H1 (cell line): ENCODE data around the gene C1orf174. TPM values are rescaled to one million over a fixed set of nuclear protein-coding genes. Genes with fewer than 3 reads are reported as not detected.

Experiments used
- CTCF ChIA-PET: fragments of 300-600 bp; sonication (Branson Sonifier 250); formaldehyde crosslinking; loops from one replicate; lab custom pipeline; 2021; ENCODE audit not compliant: partially characterized antibody; lab: Charles Lee
- POLR2A ChIA-PET: fragments of 300-600 bp; sonication (Branson Sonifier 250); formaldehyde crosslinking; loops from one replicate; lab custom pipeline; 2021; ENCODE audit warnings: inconsistent platforms; ENCODE audit not compliant: partially characterized antibody; lab: Charles Lee
- DNase-seq, 2 experiments: peaks; one replicate each; pipeline versions ENCODE4 v3.0.0 to v3.0.0-alpha.2; 2010 to 2022; ENCODE audit warnings: low spot score in 2 of 2, low read depth in 1 of 2, mixed read lengths in 1 of 2
- FAIRE-seq: peaks from 2 replicates; lab custom pipeline; 2011; peaks lifted over from hg19 to GRCh38; lab: Jason Lieb, UNC
- H2AFZ ChIP-seq: 2 replicates; pipeline ENCODE4 v1.8.1; 2012; ENCODE audit warnings: low read length, inconsistent platforms
- H2AK5ac ChIP-seq: 2 replicates; pipeline ENCODE4 v1.6.1; 2013; ENCODE audit warnings: low read depth, low read length
- H2BK120ac ChIP-seq: replicated peaks from 2 replicates; pipeline ENCODE3; 2013; ENCODE audit warnings: low read depth, low read length, inconsistent platforms
- H2BK12ac ChIP-seq: 2 replicates; pipeline ENCODE4 v1.6.1; 2013; ENCODE audit warnings: low read depth, low read length
- H2BK15ac ChIP-seq: 2 replicates; pipeline ENCODE4 v1.6.1; 2013; ENCODE audit warnings: low read length
- H2BK20ac ChIP-seq: 2 replicates; pipeline ENCODE4 v1.6.1; 2013; ENCODE audit warnings: low read length
- H2BK5ac ChIP-seq: 2 replicates; pipeline ENCODE4 v1.6.1; 2013; ENCODE audit warnings: low read depth, low read length
- H3K14ac ChIP-seq: 2 replicates; pipeline ENCODE4 v1.6.1; 2013; ENCODE audit warnings: inconsistent platforms; ENCODE audit not compliant: insufficient read length
- H3K18ac ChIP-seq: 2 replicates; pipeline ENCODE4 v1.6.1; 2013; ENCODE audit warnings: low read length; ENCODE audit errors: extremely low read depth
- H3K23ac ChIP-seq: 2 replicates; pipeline ENCODE4 v1.6.1; 2013; ENCODE audit warnings: inconsistent platforms; ENCODE audit not compliant: insufficient read length
- H3K23me2 ChIP-seq: 2 replicates; pipeline ENCODE4 v1.6.1; 2013; ENCODE audit warnings: low read depth, low read length
- H3K27ac ChIP-seq: 2 replicates; pipeline ENCODE4 v1.6.1; 2011; ENCODE audit warnings: low read depth, low read length, inconsistent platforms
- H3K27me3 ChIP-seq, 4 experiments: replicated peaks in 1 of 4; 1 replicate in 1 of 4; 2 replicates in 3 of 4; pipeline versions ENCODE4 v1.6.1 to v1.8.1; 2011 to 2013; ENCODE audit warnings: low read length in 3 of 4, mild to moderate bottlenecking in 3 of 4, inconsistent platforms in 2 of 4, mixed read lengths in 2 of 4, moderate library complexity in 1 of 4; ENCODE audit not compliant: control insufficient read depth in 3 of 4, insufficient read depth in 3 of 4; ENCODE audit errors: extremely low read depth in 1 of 4
- H3K36me3 ChIP-seq, 4 experiments: 2 replicates each; pipeline versions ENCODE4 v1.6.1 to v1.8.1; 2011 to 2013; ENCODE audit warnings: mild to moderate bottlenecking in 4 of 4, low read length in 3 of 4, moderate library complexity in 2 of 4, control low read depth in 1 of 4, inconsistent platforms in 1 of 4; ENCODE audit not compliant: insufficient read depth in 4 of 4, control insufficient read depth in 2 of 4
- H3K4ac ChIP-seq: replicated peaks from 2 replicates; pipeline ENCODE3; 2013; ENCODE audit warnings: low read length, low read depth, mixed read lengths, inconsistent platforms; ENCODE audit not compliant: insufficient read length
- H3K4me1 ChIP-seq, 4 experiments: replicated peaks in 1 of 4; 1 replicate in 1 of 4; 2 replicates in 3 of 4; pipeline versions ENCODE4 v1.6.1 to v1.8.1; 2011 to 2013; ENCODE audit warnings: low read length in 3 of 4, inconsistent platforms in 2 of 4, mixed read lengths in 1 of 4; ENCODE audit not compliant: insufficient read depth in 4 of 4, control insufficient read depth in 3 of 4
- H3K4me2 ChIP-seq, 2 experiments: 2 replicates each; pipeline versions ENCODE4 v1.6.1 to v1.8.1; 2011 to 2013; ENCODE audit warnings: low read depth in 2 of 2, low read length in 2 of 2, control low read depth in 1 of 2, inconsistent platforms in 1 of 2, mild to moderate bottlenecking in 1 of 2; ENCODE audit not compliant: insufficient read depth in 1 of 2
- H3K4me3 ChIP-seq, 4 experiments: fragments of 200-600, 300-600 bp in 1 of 4; sonication (generic), shearing (Covaris generic), sonication (Bioruptor Twin) in 1 of 4; 2 replicates each; pipeline versions ENCODE4 v1.5.1 to v1.8.1; 2011 to 2016; ENCODE audit warnings: low read length in 4 of 4, low read depth in 3 of 4, control low read depth in 2 of 4, inconsistent platforms in 2 of 4, mild to moderate bottlenecking in 2 of 4, mixed read lengths in 1 of 4, moderate library complexity in 1 of 4; ENCODE audit not compliant: insufficient read depth in 2 of 4; ENCODE audit errors: extremely low read depth in 1 of 4
- H3K56ac ChIP-seq: replicated peaks from 2 replicates; pipeline ENCODE3; 2013; ENCODE audit warnings: low read depth, mild to moderate bottlenecking, mixed read lengths, low read length, inconsistent platforms; ENCODE audit not compliant: insufficient read length
- H3K79me1 ChIP-seq: 2 replicates; pipeline ENCODE4 v1.6.1; 2013; ENCODE audit warnings: low read depth, low read length, control low read depth
- H3K79me2 ChIP-seq, 2 experiments: 2 replicates each; pipeline versions ENCODE4 v1.6.1 to v1.8.1; 2012 to 2013; ENCODE audit warnings: low read length in 2 of 2, mild to moderate bottlenecking in 2 of 2, inconsistent platforms in 1 of 2; ENCODE audit not compliant: insufficient read depth in 2 of 2, control insufficient read depth in 1 of 2
- H3K9ac ChIP-seq, 4 experiments: replicated peaks in 1 of 4; 1 replicate in 1 of 4; 2 replicates in 3 of 4; pipeline versions ENCODE4 v1.6.1 to v1.8.1; 2011 to 2013; ENCODE audit warnings: low read depth in 3 of 4, low read length in 3 of 4, control low read depth in 2 of 4, mild to moderate bottlenecking in 2 of 4, moderate library complexity in 2 of 4, inconsistent platforms in 1 of 4; ENCODE audit errors: extremely low read depth in 1 of 4
- H3K9me3 ChIP-seq, 2 experiments: 2 replicates each; pipeline versions ENCODE4 v1.6.1 to v1.8.1; 2012 to 2013; ENCODE audit warnings: mild to moderate bottlenecking in 2 of 2, moderate library complexity in 2 of 2, control low read depth in 1 of 2, inconsistent platforms in 1 of 2, low read depth in 1 of 2, low read length in 1 of 2, mixed read lengths in 1 of 2; ENCODE audit not compliant: insufficient read depth in 2 of 2
- H4K20me1 ChIP-seq, 2 experiments: replicated peaks in 1 of 2; 2 replicates each; pipeline versions ENCODE3 to v1.8.1; 2011 to 2013; ENCODE audit warnings: inconsistent platforms in 2 of 2, low read length in 2 of 2, mild to moderate bottlenecking in 1 of 2; ENCODE audit not compliant: insufficient read depth in 2 of 2, control insufficient read depth in 1 of 2
- H4K5ac ChIP-seq: 2 replicates; pipeline ENCODE4 v1.6.1; 2013; ENCODE audit warnings: low read length, low read depth, mixed read lengths, inconsistent platforms; ENCODE audit not compliant: insufficient read length
- H4K8ac ChIP-seq: 2 replicates; pipeline ENCODE4 v1.8.0; 2013; ENCODE audit warnings: mild to moderate bottlenecking, moderate library complexity, low read length, inconsistent platforms; ENCODE audit not compliant: insufficient read depth; ENCODE audit errors: extremely low read depth
- H4K91ac ChIP-seq: replicated peaks from 2 replicates; pipeline ENCODE3; 2013; ENCODE audit warnings: low read length, mixed read lengths, inconsistent platforms; ENCODE audit not compliant: insufficient read length
- HDAC2 ChIP-seq, 2 experiments: fragments of 300-600 bp in 1 of 2; sonication (generic) in 1 of 2; IDR thresholded peaks; 2 replicates each; pipeline ENCODE4 v1.6.1; 2011 to 2012; ENCODE audit warnings: low read depth in 2 of 2, low read length in 2 of 2, mild to moderate bottlenecking in 2 of 2, moderate library complexity in 2 of 2, borderline replicate concordance in 1 of 2, inconsistent platforms in 1 of 2
- JUND ChIP-seq: IDR thresholded peaks from 2 replicates; pipeline ENCODE4 v1.6.1; 2011; ENCODE audit warnings: mild to moderate bottlenecking, improper control_type of control experiment, low read length
- KDM1A ChIP-seq: fragments of 200-600, 300-600 bp; sonication (generic); IDR thresholded peaks from 2 replicates; pipeline ENCODE4 v1.7.1; 2016; ENCODE audit warnings: mild to moderate bottlenecking, low read length, borderline replicate concordance
- RAD21 ChIP-seq, 2 experiments: IDR thresholded peaks in 1 of 2; conservative IDR thresholded peaks in 1 of 2; 2 replicates each; pipeline ENCODE4 v1.6.1; 2011; ENCODE audit warnings: low read depth in 2 of 2, low read length in 2 of 2, improper control_type of control experiment in 1 of 2, inconsistent platforms in 1 of 2, mild to moderate bottlenecking in 1 of 2, moderate library complexity in 1 of 2
- SIX5 ChIP-seq: IDR thresholded peaks from 2 replicates; pipeline ENCODE4 v1.6.1; 2011; ENCODE audit warnings: mild to moderate bottlenecking, low read depth, low read length
- SRF ChIP-seq: IDR thresholded peaks from 2 replicates; pipeline ENCODE4 v1.6.1; 2011; ENCODE audit warnings: mild to moderate bottlenecking, low read depth, low read length, moderate library complexity
- WGBS, 2 experiments: shearing (Covaris generic) in 1 of 2; methylation state at CpG; one replicate each; pipeline versions ENCODE4 v1.1.6 to v1.1.7; 2013 to 2015; ENCODE audit warnings: low lambda C conversion rate in 2 of 2, mixed read lengths in 2 of 2, inconsistent platforms in 1 of 2, low coverage in 1 of 2, missing lambda C conversion rate in 1 of 2; ENCODE audit not compliant: insufficient replicate concordance in 2 of 2, insufficient coverage in 1 of 2, insufficient read length in 1 of 2; ENCODE audit errors: extremely low coverage in 1 of 2, missing lambda C conversion rate in 1 of 2; 5-methylcytosine and 5-hydroxymethylcytosine counted together
- polyA plus RNA-seq, 7 experiments: library from polyadenylated mRNA; depleted of rRNA in 3 of 7; stranded (reverse) in 5 of 7; unstranded in 2 of 7; fragments of >200 nt in 5 of 7; fragments of 200-250 nt in 2 of 7; gene quantifications; 1 replicate in 5 of 7; 2 replicates in 1 of 7; 4 replicates in 1 of 7; pipeline versions ENCODE4 v1.2.1 to v1.2.3, GENCODE V29; 2011 to 2013; ENCODE audit warnings: missing spikeins in 2 of 7, mixed read lengths in 2 of 7
- total RNA-seq: library from RNA; stranded (reverse); fragmentation: NEBNext Ultra II Directional; extraction: Animal tissue kit (Norgen Biotek cat#: 25700); gene quantifications from 2 replicates; pipeline ENCODE4 v1.2.1, GENCODE V29; 2021
- TF ChIP-seq, protein P1 (sequence below): IDR thresholded peaks from 2 replicates; pipeline ENCODE4 v1.6.1; 2012; ENCODE audit warnings: inconsistent platforms
- TF ChIP-seq, protein P2 (sequence below): IDR thresholded peaks from 2 replicates; pipeline ENCODE4 v1.6.1; 2012; ENCODE audit warnings: inconsistent platforms

C1orf174 gene
- total and polyA plus RNA-seq, 2 of the 8 experiments (the other 6 are each of a cell fraction or from before 2014, with no cell fraction given): 28.4 to 32.4 TPM

DNA sequence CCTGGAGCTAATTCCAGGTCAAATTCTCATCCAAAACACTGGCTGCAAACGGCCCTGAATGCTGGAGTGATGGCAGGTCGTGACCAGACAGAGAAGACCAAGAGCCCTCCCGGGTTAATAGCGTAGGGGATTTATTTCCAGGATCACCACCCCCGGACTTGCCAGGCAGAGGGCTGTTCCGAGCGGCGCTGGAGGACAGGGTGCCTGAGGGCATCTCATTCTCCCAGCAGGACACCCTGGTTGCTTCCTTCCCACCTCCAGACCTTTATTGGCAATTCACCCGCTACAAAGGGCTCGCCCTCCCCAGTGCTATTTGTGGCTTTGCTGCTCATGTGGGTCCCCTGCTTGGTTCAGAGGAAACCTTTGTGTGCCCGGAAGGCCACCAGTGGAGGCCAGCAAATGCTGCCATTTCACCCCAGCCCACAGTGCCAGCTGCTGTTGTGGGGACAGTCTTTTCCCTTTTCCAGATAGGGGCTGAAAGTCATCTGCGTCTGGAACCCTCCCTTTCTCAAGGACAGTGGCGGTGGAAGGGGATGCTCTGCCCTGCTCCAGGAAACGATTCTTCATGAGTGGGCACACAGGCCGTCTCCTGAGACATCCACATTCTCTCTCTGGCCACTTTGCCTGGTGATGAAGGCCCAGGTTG, 19.0 kb upstream of the C1orf174 start:
- no peaks in the 10 kb centered on the region for H3K79me1 ChIP-seq
- ChIA-PET POLR2A (no interaction called here), CTCF (no interaction called here)
- peaks cover 4% of the 10 kb centered on the region in 2 experiments; a peak in 2 of 4 replicates for H3K9me3 ChIP-seq
- H4K8ac ChIP-seq: no peak overlapping the region
- H3K9ac ChIP-seq: no peak overlapping the region
- H2BK120ac ChIP-seq: no peak overlapping the region
- H2BK12ac ChIP-seq: no peak overlapping the region
- H3K4me3 ChIP-seq: no peak overlapping the region
- H4K91ac ChIP-seq: no peak overlapping the region
- no peak overlapping the region for H3K4ac ChIP-seq
- no peak overlapping the region for H2BK15ac ChIP-seq
- 88% methylated on average over 15 of the region's 15 CpGs; no CpG with 5 or more reads in 1 of the 2 experiments for WGBS, 2 experiments
- no peak overlapping the region for H3K14ac ChIP-seq
- H3K4me2 ChIP-seq: no peak overlapping the region
- DNase-seq: no peak
- H3K27me3 ChIP-seq: no peaks in the 10 kb centered on the region
- H2AK5ac ChIP-seq: no peak overlapping the region
- H4K5ac ChIP-seq: no peak overlapping the region
- no peaks in the 10 kb centered on the region; a peak in 1 of 7 replicates for H3K4me1 ChIP-seq
- no peak overlapping the region for H3K27ac ChIP-seq
- no peaks in the 10 kb centered on the region for H3K36me3 ChIP-seq
- no peaks in the 10 kb centered on the region for H3K79me2 ChIP-seq
- no peak overlapping the region for H2BK20ac ChIP-seq
- no peak overlapping the region; the same call in 1 of the 2 replicates for H2BK5ac ChIP-seq
- H2AFZ ChIP-seq: no peak overlapping the region
- H3K18ac ChIP-seq: no peak overlapping the region
- no peaks in the 10 kb centered on the region for H4K20me1 ChIP-seq
- no peaks in the 10 kb centered on the region for H3K23me2 ChIP-seq
- no peak overlapping the region for H3K23ac ChIP-seq
- FAIRE-seq: no peak
- H3K56ac ChIP-seq: no peak overlapping the region
- no peak for TF ChIP-seq HDAC2 (IDR thresholded peaks at IDR 0.05; ENCODE audit: borderline replicate concordance in 1 of 2, low read depth in 2 of 2, low read length in 2 of 2)
- TF ChIP-seq, protein P1, sequence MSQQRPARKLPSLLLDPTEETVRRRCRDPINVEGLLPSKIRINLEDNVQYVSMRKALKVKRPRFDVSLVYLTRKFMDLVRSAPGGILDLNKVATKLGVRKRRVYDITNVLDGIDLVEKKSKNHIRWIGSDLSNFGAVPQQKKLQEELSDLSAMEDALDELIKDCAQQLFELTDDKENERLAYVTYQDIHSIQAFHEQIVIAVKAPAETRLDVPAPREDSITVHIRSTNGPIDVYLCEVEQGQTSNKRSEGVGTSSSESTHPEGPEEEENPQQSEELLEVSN: no peak
- no peak for TF ChIP-seq RAD21 (IDR thresholded peaks at IDR 0.05 in 1 of 2, conservative IDR thresholded peaks at IDR 0.05 in 1 of 2; ENCODE audit: low read depth in 2 of 2, low read length in 2 of 2)
- no peak for TF ChIP-seq JUND
- TF ChIP-seq, protein P2, sequence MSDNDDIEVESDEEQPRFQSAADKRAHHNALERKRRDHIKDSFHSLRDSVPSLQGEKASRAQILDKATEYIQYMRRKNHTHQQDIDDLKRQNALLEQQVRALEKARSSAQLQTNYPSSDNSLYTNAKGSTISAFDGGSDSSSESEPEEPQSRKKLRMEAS: no peak
- no peak for TF ChIP-seq KDM1A
- TF ChIP-seq SRF: no peak
- TF ChIP-seq SIX5: no peak
